DND-41 (cell line): ENCODE results near the gene VSTM2B.

Experiments used
- ATAC-seq: fragments of 200-7000 bp; cut with Tn5 transposase; 3 replicates; pipeline ENCODE4 v1.9.1; 2021; ENCODE audit warnings: low read depth; ENCODE audit not compliant: insufficient read depth
- DNase-seq: peaks from one replicate; pipeline ENCODE4 v3.0.0-alpha.2; 2020
- H2AFZ ChIP-seq: 2 replicates; pipeline ENCODE4 v1.6.0; 2012; ENCODE audit warnings: low read depth, low read length
- H3K27ac ChIP-seq: 2 replicates; pipeline ENCODE4 v1.5.1; 2012; ENCODE audit warnings: low read length, inconsistent platforms
- H3K27me3 ChIP-seq: fragments of 200-600 bp; sonication (generic); 2 replicates; pipeline ENCODE4 v1.6.0; 2012; ENCODE audit warnings: low read length, mild to moderate bottlenecking, inconsistent platforms; ENCODE audit not compliant: insufficient read depth, poor library complexity
- H3K36me3 ChIP-seq: 2 replicates; pipeline ENCODE4 v1.5.1; 2012; ENCODE audit warnings: low read length, inconsistent platforms; ENCODE audit not compliant: insufficient read depth
- H3K4me1 ChIP-seq: 2 replicates; pipeline ENCODE4 v1.5.1; 2012; ENCODE audit warnings: mild to moderate bottlenecking, low read length; ENCODE audit not compliant: insufficient read depth
- H3K4me2 ChIP-seq: 2 replicates; pipeline ENCODE4 v1.6.0; 2012; ENCODE audit warnings: mild to moderate bottlenecking, moderate library complexity, low read length, inconsistent platforms; ENCODE audit not compliant: insufficient read depth
- H3K4me3 ChIP-seq, 2 experiments: fragments of 200-600 bp in 1 of 2; shearing (Covaris generic) in 1 of 2; 2 replicates each; pipeline ENCODE4 v1.5.1; 2012 to 2016; ENCODE audit warnings: inconsistent platforms in 2 of 2, low read length in 2 of 2, mild to moderate bottlenecking in 2 of 2, low read depth in 1 of 2, moderate library complexity in 1 of 2
- H3K79me2 ChIP-seq: 2 replicates; pipeline ENCODE4 v1.6.0; 2012; ENCODE audit warnings: low read length, inconsistent platforms; ENCODE audit not compliant: insufficient read depth
- H3K9ac ChIP-seq: 2 replicates; pipeline ENCODE4 v1.6.0; 2012; ENCODE audit warnings: low read depth, mild to moderate bottlenecking, inconsistent platforms, low read length, moderate library complexity
- H3K9me3 ChIP-seq: 2 replicates; pipeline ENCODE4 v1.5.1; 2012; ENCODE audit warnings: low read length, moderate library complexity, mild to moderate bottlenecking, inconsistent platforms; ENCODE audit not compliant: insufficient read depth, severe bottlenecking
- H4K20me1 ChIP-seq: 2 replicates; pipeline ENCODE4 v1.6.0; 2012; ENCODE audit warnings: low read length; ENCODE audit not compliant: insufficient read depth
- EZH2 ChIP-seq: IDR thresholded peaks from 3 replicates; pipeline ENCODE4 v1.6.1; 2012; ENCODE audit warnings: borderline replicate concordance, low read depth, mild to moderate bottlenecking, moderate library complexity, low read length, inconsistent platforms; ENCODE audit not compliant: severe bottlenecking
- TF ChIP-seq, protein P1 (sequence below): IDR thresholded peaks from 2 replicates; pipeline ENCODE4 v1.5.1; 2012; ENCODE audit warnings: borderline replicate concordance, low read length, moderate library complexity, mild to moderate bottlenecking; ENCODE audit not compliant: poor library complexity, severe bottlenecking; ENCODE audit errors: extremely low read depth

VSTM2B gene

DNA sequence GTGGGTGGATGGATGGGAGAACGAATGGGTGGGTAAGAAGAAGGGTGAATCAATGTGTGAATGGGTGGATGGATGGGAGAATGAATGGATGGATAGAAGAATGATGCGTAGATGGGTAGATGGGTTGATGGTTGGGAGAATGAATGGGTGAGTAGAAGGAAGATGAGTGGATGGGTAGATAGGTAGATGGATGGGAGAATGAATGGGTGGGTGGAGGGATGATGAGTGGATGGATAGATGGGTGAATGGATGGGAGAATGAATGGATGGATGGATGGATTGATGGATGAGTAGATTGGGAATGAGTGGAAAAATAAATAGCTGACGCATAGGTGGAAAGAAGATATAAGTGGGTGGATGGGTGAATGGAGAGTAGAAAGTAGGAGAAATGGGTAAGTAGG is 16.5 kb downstream of the VSTM2B start:
- DNase-seq, result no peak
- H3K4me3 ChIP-seq, result no peak overlapping the region
- H3K9me3 ChIP-seq, result no peaks in the 10 kb centered on the region
- H3K4me2 ChIP-seq, result no peak overlapping the region
- no peak for ATAC-seq
- no peaks in the 10 kb centered on the region for H4K20me1 ChIP-seq
- H3K27ac ChIP-seq, result no peak overlapping the region
- H3K9ac ChIP-seq, result no peak overlapping the region
- H3K4me1 ChIP-seq, result no peaks in the 10 kb centered on the region
- TF ChIP-seq, protein P1, sequence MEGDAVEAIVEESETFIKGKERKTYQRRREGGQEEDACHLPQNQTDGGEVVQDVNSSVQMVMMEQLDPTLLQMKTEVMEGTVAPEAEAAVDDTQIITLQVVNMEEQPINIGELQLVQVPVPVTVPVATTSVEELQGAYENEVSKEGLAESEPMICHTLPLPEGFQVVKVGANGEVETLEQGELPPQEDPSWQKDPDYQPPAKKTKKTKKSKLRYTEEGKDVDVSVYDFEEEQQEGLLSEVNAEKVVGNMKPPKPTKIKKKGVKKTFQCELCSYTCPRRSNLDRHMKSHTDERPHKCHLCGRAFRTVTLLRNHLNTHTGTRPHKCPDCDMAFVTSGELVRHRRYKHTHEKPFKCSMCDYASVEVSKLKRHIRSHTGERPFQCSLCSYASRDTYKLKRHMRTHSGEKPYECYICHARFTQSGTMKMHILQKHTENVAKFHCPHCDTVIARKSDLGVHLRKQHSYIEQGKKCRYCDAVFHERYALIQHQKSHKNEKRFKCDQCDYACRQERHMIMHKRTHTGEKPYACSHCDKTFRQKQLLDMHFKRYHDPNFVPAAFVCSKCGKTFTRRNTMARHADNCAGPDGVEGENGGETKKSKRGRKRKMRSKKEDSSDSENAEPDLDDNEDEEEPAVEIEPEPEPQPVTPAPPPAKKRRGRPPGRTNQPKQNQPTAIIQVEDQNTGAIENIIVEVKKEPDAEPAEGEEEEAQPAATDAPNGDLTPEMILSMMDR, result no peak
- no peak for TF ChIP-seq EZH2
- H2AFZ ChIP-seq, result no peak overlapping the region
- no peaks in the 10 kb centered on the region for H3K27me3 ChIP-seq
- no peaks in the 10 kb centered on the region for H3K36me3 ChIP-seq
- no peaks in the 10 kb centered on the region for H3K79me2 ChIP-seq

DNA sequence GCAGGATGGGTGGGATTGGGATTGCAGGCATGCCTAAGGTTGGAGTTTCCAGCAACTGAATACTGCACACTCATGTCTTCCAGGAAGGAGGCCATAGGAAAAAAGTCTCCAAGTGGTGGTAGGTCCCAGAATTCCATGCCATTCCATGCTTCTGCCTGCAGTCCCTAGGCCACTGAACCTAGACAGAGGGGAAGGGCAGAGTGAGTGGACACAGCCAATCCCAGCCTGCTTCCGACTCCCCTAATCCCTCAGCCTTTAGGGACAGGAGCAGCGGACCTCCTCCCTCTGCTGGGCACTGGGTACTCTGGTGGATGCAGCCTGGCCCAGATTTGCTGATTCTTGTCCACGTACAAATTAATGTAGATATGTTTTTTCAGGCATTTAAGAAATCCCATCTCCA is 17.0 kb downstream of the VSTM2B start:
- Histone ChIP-seq H3K4me2 (no peak overlapping the region), H3K4me3 (no peak overlapping the region), H3K4me1 (no peaks in the 10 kb centered on the region), H3K27ac (no peak overlapping the region), H3K36me3 (no peaks in the 10 kb centered on the region), H2AFZ (no peak overlapping the region), H4K20me1 (no peaks in the 10 kb centered on the region), H3K79me2 (no peaks in the 10 kb centered on the region), H3K27me3 (no peaks in the 10 kb centered on the region), H3K9ac (no peak overlapping the region), H3K9me3 (no peaks in the 10 kb centered on the region)
- no peak for ATAC-seq
- TF ChIP-seq, protein P1, result no peak
- no peak for TF ChIP-seq EZH2
- no peak for DNase-seq

DNA sequence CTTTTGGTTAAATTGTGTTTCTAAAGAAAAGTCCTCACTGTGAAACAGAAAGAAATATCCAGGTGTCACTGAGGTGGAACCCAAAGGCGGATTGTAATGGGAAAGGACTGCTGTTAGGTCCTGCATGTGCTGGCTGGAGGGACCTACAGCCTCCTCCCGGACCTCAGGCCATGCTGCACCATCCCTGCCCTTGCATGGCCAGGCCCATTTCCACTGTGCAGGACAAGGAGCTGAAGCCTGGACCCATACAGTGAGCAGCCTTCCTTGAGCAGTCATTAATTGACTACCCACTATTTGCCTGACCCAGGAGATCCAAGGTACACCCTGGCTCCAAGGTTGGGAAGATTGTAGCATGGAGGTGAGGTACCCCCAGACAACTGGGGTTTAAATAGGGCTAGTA is 17.6 kb downstream of the VSTM2B start:
- no peaks in the 10 kb centered on the region for H3K36me3 ChIP-seq
- DNase-seq (no peak), ATAC-seq (no peak)
- TF ChIP-seq, protein P1, result no peak
- TF ChIP-seq EZH2, result no peak
- H3K4me2 ChIP-seq, result no peak overlapping the region
- no peaks in the 10 kb centered on the region for H3K4me1 ChIP-seq
- H3K79me2 ChIP-seq, result no peaks in the 10 kb centered on the region
- no peak overlapping the region for H2AFZ ChIP-seq
- H3K27me3 ChIP-seq, result no peaks in the 10 kb centered on the region
- no peak overlapping the region for H3K27ac ChIP-seq
- H3K9ac ChIP-seq, result no peak overlapping the region
- no peaks in the 10 kb centered on the region for H4K20me1 ChIP-seq
- no peak overlapping the region for H3K4me3 ChIP-seq
- H3K9me3 ChIP-seq, result no peaks in the 10 kb centered on the region
